DOHH2 (cell line): Measurements from ENCODE around the gene GRID2.

Experiments used
- H3F3A ChIP-seq: fragments of 200-600 bp; sonication (generic), shearing (Covaris generic); 2 replicates; pipeline ENCODE4 v1.6.0; 2016; ENCODE audit warnings: antibody characterized with exemption, mild to moderate bottlenecking; ENCODE audit not compliant: control insufficient read depth, insufficient read depth
- H3K27ac ChIP-seq: fragments of 200-600 bp; sonication (generic); 2 replicates; pipeline ENCODE4 v1.5.1; 2014; ENCODE audit warnings: low read depth, mild to moderate bottlenecking, low read length, moderate library complexity
- H3K27me3 ChIP-seq: fragments of 200-600 bp; sonication (generic); 2 replicates; pipeline ENCODE4 v1.6.1; 2014; ENCODE audit warnings: mild to moderate bottlenecking, low read length, mixed read lengths; ENCODE audit not compliant: control insufficient read depth
- H3K36me3 ChIP-seq: fragments of 200-600 bp; sonication (generic); 2 replicates; pipeline ENCODE4 v1.6.1; 2014; ENCODE audit warnings: mild to moderate bottlenecking, low read length, moderate library complexity, mixed read lengths; ENCODE audit not compliant: control insufficient read depth
- H3K4me1 ChIP-seq: fragments of 200-600 bp; sonication (generic); 2 replicates; pipeline ENCODE4 v1.6.1; 2014; ENCODE audit warnings: mild to moderate bottlenecking, low read length, mixed read lengths; ENCODE audit not compliant: control insufficient read depth
- H3K4me2 ChIP-seq: fragments of 200-600 bp; sonication (generic); 2 replicates; pipeline ENCODE4 v1.6.0; 2014; ENCODE audit warnings: mild to moderate bottlenecking, low read length, moderate library complexity
- H3K4me3 ChIP-seq: fragments of 200-600 bp; sonication (generic); 2 replicates; pipeline ENCODE4 v1.5.1; 2014; ENCODE audit warnings: mild to moderate bottlenecking, low read length, mixed read lengths
- H3K79me2 ChIP-seq: fragments of 200-600 bp; sonication (generic); 2 replicates; pipeline ENCODE4 v1.6.1; 2014; ENCODE audit warnings: mild to moderate bottlenecking, low read length, mixed read lengths; ENCODE audit not compliant: control insufficient read depth
- H3K9me2 ChIP-seq: fragments of 200-600 bp; sonication (generic); replicated peaks from 2 replicates; pipeline ENCODE4 v1.6.1; 2014; ENCODE audit warnings: mild to moderate bottlenecking, low read length, mixed read lengths; ENCODE audit not compliant: control insufficient read depth
- H3K9me3 ChIP-seq: fragments of 200-600 bp; sonication (generic); 2 replicates; pipeline ENCODE4 v1.6.1; 2014; ENCODE audit warnings: antibody characterized with exemption, low read length, mixed read lengths; ENCODE audit not compliant: control insufficient read depth, insufficient read depth
- H4K20me1 ChIP-seq: fragments of 200-600 bp; sonication (generic); 2 replicates; pipeline ENCODE4 v1.6.0; 2014; ENCODE audit warnings: low read depth, mild to moderate bottlenecking, antibody characterized with exemption, low read length, moderate library complexity; ENCODE audit not compliant: control insufficient read depth, insufficient read depth
- CTCF ChIP-seq: fragments of 200-600 bp; sonication (generic); IDR thresholded peaks from one replicate; pipeline ENCODE4 v1.5.1; 2014; ENCODE audit warnings: antibody characterized with exemption, mild to moderate bottlenecking, low read depth, low read length; ENCODE audit not compliant: poor library complexity, severe bottlenecking
- EZH2phosphoT487 ChIP-seq: fragments of 200-600 bp; sonication (generic); IDR thresholded peaks from 2 replicates; pipeline ENCODE4 v1.6.1; 2017; ENCODE audit warnings: borderline replicate concordance, mild to moderate bottlenecking, antibody characterized with exemption, low read length, moderate library complexity, mixed read lengths

The GRID2 gene

GRCh38 chr4:93018806-93019205 lies 715.0 kb downstream of the GRID2 start:
- Histone ChIP-seq H3K36me3 (no peaks in the 10 kb centered on the region), H3F3A (0 out of 2 replicates have a peak, but pooled peaks cover 4% of the 10 kb centered on the region), H3K4me3 (no peak overlapping the region), H3K27me3 (no peaks in the 10 kb centered on the region), H3K9me3 (no peaks in the 10 kb centered on the region), H3K9me2 (no peaks in the 10 kb centered on the region), H3K4me2 (no peak overlapping the region), H3K79me2 (no peaks in the 10 kb centered on the region), H3K27ac (no peak overlapping the region), H4K20me1 (no peaks in the 10 kb centered on the region), H3K4me1 (peaks cover 5% of the 10 kb centered on the region)
- no peak for TF ChIP-seq EZH2phosphoT487
- TF ChIP-seq CTCF = no peak

- no peaks in the 10 kb centered on the region for H3K9me2 ChIP-seq
Measured at GRCh38 chr4:93029769-93030168, 726.0 kb downstream of the GRID2 start.

GRCh38 chr4:93030670-93031069 lies 726.9 kb downstream of the GRID2 start:
- H3K4me1 ChIP-seq = peaks cover 43% of the 10 kb centered on the region
- H3K9me3 ChIP-seq = no peaks in the 10 kb centered on the region; the same call in 1 of the 2 replicates
- no peaks in the 10 kb centered on the region for H3K27me3 ChIP-seq
- no peaks in the 10 kb centered on the region for H3K36me3 ChIP-seq
- peak overlapping the region; percentile 75 for H3K27ac ChIP-seq
- H3K4me2 ChIP-seq = peak overlapping the region; percentile 57
- H3K79me2 ChIP-seq = no peaks in the 10 kb centered on the region
- no peaks in the 10 kb centered on the region for H3K9me2 ChIP-seq
- peaks cover 3% of the 10 kb centered on the region; the same call in 1 of the 2 replicates for H3F3A ChIP-seq
- H4K20me1 ChIP-seq = no peaks in the 10 kb centered on the region
- H3K4me3 ChIP-seq = peak overlapping the region; percentile 44
- TF ChIP-seq EZH2phosphoT487 (no peak), CTCF (no peak)

More at GRCh38 chr4:93029769-93030168, 726.0 kb downstream of the GRID2 start:
- Histone ChIP-seq H3F3A (peaks cover 3% of the 10 kb centered on the region; the same call in 1 of the 2 replicates), H3K27me3 (no peaks in the 10 kb centered on the region), H3K79me2 (no peaks in the 10 kb centered on the region), H4K20me1 (no peaks in the 10 kb centered on the region), H3K4me2 (peak overlapping the region; percentile 57), H3K27ac (peak overlapping the region; percentile 75), H3K4me3 (peak overlapping the region; percentile 44), H3K4me1 (peaks cover 47% of the 10 kb centered on the region), H3K36me3 (no peaks in the 10 kb centered on the region), H3K9me3 (no peaks in the 10 kb centered on the region; the same call in 1 of the 2 replicates)
- TF ChIP-seq EZH2phosphoT487 (no peak), CTCF (no peak)
